NT2/D1 (cell line): ENCODE results near the gene AKR7A2.

Experiments
- DNase-seq: peaks from one replicate; pipeline ENCODE4 v3.0.0-alpha.2; 2011; ENCODE audit warnings: low read depth, low spot score
- H3K27me3 ChIP-seq: 2 replicates; pipeline ENCODE4 v1.6.0; 2011; ENCODE audit warnings: mild to moderate bottlenecking; ENCODE audit not compliant: insufficient read length, insufficient read depth
- H3K36me3 ChIP-seq: 2 replicates; pipeline ENCODE4 v1.6.1; 2011; ENCODE audit warnings: mild to moderate bottlenecking, low read length, mixed read lengths; ENCODE audit not compliant: insufficient read depth, insufficient read length
- H3K4me1 ChIP-seq: 2 replicates; pipeline ENCODE4 v1.5.1; 2011; ENCODE audit not compliant: insufficient read depth, insufficient read length
- H3K4me3 ChIP-seq: 2 replicates; pipeline ENCODE4 v1.5.1; 2011; ENCODE audit warnings: low read depth; ENCODE audit not compliant: insufficient read length
- H3K9ac ChIP-seq: 2 replicates; pipeline ENCODE4 v1.6.0; 2011; ENCODE audit warnings: low read depth; ENCODE audit not compliant: insufficient read length
- H3K9me3 ChIP-seq: 2 replicates; pipeline ENCODE4 v1.5.1; 2011; ENCODE audit warnings: mild to moderate bottlenecking, low read length; ENCODE audit not compliant: insufficient read depth
- SUZ12 ChIP-seq: IDR thresholded peaks from 2 replicates; pipeline ENCODE4 v1.6.1; 2011; ENCODE audit not compliant: insufficient read length, insufficient read depth; ENCODE audit errors: extremely low read depth
- YY1 ChIP-seq: IDR thresholded peaks from 2 replicates; pipeline ENCODE4 v1.6.1; 2011; ENCODE audit not compliant: insufficient read length, insufficient read depth
- ZNF274 ChIP-seq: IDR thresholded peaks from 2 replicates; pipeline ENCODE4 v1.6.1; 2011; ENCODE audit warnings: mild to moderate bottlenecking, low read depth, low read length

AKR7A2 gene

DNA sequence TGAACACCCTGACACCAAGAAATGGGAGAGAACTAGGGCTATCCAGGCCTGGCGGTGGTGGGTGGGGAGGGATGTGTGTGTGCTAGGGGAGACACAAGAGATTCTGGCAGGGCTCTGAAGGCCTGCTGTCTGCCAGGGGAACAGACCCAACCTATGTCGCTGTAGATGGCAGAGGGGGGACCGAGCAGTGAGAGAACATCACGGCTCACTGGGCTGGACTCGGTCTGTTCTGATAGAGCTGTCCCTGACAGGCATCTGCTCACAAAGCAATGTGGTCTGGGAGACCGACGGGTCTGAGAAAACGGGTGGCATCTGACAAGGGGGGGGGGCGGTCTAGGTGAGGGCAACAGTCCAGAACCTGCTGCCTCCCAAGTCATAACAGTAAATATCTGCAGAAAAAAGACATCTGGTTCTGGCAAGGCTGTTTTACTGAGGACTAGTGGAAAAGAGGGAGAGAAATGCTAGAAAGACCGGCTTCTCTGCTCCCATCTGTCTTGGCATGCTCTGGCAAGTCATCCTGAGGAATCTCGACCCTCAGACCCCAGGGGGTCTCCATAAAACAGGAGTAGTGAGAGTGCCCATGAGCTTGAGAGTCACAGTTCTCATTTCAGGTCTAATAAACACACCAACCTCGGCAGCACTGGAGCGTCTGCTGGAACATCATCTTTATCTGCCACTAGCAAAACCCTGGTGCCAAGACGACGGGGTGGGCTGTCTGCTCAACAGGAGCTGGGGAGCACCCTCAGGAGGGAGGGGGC, 36.7 kb upstream of the AKR7A2 start:
- TF ChIP-seq SUZ12 (no peak), ZNF274 (no peak), YY1 (no peak)
- Histone ChIP-seq H3K27me3 (no peaks in the 10 kb centered on the region), H3K9me3 (no peaks in the 10 kb centered on the region), H3K36me3 (peaks cover 78% of the 10 kb centered on the region), H3K9ac (no peak overlapping the region), H3K4me1 (peaks cover 9% of the 10 kb centered on the region), H3K4me3 (no peak overlapping the region)
- DNase-seq, result no peak

DNA sequence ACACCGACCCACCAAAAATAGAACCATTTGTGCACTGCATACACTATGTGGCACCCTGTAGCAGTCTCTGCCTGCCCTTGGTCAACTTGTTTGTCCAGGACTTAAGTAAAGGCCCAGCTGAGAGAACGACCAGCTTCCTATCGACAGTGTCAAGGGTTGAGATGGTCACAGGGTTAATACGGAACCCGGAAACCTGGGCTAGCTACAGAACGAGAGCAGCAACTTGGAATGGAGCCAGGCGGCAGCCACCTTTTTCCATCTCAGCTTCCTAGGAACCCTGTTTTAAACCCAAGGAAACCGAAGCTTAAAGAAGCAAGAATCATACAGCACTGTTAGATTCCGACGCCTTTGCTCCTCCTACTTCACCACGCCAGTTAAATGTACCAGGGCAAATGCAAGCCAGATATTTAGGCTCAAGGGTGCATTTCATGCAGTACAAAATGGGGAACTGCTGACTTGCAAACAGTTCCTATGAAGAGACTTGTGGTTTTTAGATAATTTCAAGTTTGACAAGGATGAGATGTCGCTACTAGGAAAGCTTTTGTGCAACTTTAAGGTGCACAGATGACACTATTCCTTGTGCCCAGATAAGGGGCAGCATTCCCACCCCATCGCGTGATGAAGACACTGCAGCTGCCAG, 35.7 kb upstream of the AKR7A2 start:
- Histone ChIP-seq H3K9ac (no peak overlapping the region), H3K27me3 (no peaks in the 10 kb centered on the region), H3K36me3 (peaks cover 78% of the 10 kb centered on the region), H3K9me3 (no peaks in the 10 kb centered on the region), H3K4me1 (peaks cover 4% of the 10 kb centered on the region), H3K4me3 (no peak overlapping the region)
- TF ChIP-seq SUZ12, result no peak
- no peak for TF ChIP-seq ZNF274
- no peak for TF ChIP-seq YY1
- DNase-seq, result no peak

DNA sequence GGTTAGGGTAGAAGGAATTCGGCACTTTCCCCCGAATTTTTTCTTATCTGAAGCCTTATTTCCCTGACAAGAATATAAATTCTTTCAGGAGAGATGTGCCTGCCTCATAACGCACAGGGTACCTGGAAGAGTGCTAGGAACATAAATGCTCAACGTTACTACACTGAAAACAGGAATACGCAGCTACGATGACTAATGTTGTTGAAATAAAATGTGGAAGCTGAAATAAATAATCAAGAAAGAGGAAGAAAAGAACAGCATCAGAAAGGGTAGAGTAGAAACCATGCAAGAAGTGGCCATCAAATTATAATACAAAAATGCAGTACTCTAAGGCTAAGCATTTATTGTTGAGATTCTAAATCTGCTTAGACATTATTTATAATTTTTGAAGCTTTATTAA, 34.1 kb upstream of the AKR7A2 start:
- Histone ChIP-seq H3K27me3 (no peaks in the 10 kb centered on the region), H3K4me3 (no peak overlapping the region), H3K36me3 (peaks cover 79% of the 10 kb centered on the region), H3K9me3 (no peaks in the 10 kb centered on the region), H3K9ac (no peak overlapping the region), H3K4me1 (peaks cover 2% of the 10 kb centered on the region)
- no peak for DNase-seq
- no peak for TF ChIP-seq YY1
- no peak for TF ChIP-seq ZNF274
- TF ChIP-seq SUZ12, result no peak

DNA sequence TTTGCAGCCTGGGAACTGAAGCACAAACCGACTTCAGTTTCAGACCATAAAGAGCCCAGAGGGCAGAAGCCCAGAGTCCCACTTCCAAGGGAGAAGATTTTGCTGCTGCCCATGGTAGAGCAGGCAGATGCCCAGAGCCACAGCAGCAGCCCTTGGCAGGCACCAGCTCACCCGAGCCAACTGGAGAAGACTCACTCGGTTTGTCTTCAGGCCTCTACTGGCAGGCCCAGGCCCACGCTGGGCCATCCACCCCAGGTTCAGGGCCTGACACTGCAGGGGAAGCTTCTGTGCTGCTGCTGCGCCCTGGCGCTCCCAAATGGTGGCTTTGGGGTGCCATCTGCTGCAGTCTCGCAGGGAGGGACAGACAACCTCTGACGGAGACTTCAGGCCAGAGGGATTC, 33.4 kb upstream of the AKR7A2 start:
- Histone ChIP-seq H3K36me3 (peaks cover 84% of the 10 kb centered on the region), H3K9ac (peak overlapping the region; percentile 42), H3K4me3 (no peak overlapping the region), H3K9me3 (no peaks in the 10 kb centered on the region), H3K27me3 (no peaks in the 10 kb centered on the region), H3K4me1 (peaks cover 4% of the 10 kb centered on the region)
- TF ChIP-seq SUZ12, result no peak
- TF ChIP-seq YY1, result no peak
- TF ChIP-seq ZNF274, result no peak
- no peak for DNase-seq

DNA sequence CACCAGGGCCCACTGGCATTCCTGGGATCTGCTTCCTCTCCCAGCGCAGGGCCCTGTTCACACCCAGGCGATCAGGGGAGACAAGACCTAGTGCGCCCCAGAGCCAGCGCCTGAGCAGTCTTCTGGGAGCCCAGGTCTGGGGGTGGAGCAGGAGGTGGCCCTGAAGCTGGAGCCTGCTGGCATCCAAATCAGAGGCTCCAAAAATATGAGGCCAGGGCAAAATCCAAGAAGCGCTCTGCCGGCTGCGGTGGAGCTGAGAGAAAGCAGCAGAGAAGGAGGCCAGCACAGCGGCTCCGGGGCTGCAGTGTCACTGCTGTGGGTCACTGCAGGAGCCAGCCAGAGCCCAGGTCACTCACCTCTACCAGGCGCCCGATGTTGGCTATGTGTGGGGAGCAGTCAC, 32.9 kb upstream of the AKR7A2 start:
- H3K4me1 ChIP-seq, result peaks cover 4% of the 10 kb centered on the region
- TF ChIP-seq YY1 (no peak), ZNF274 (no peak), SUZ12 (no peak)
- peaks cover 84% of the 10 kb centered on the region for H3K36me3 ChIP-seq
- H3K27me3 ChIP-seq, result no peaks in the 10 kb centered on the region
- H3K9ac ChIP-seq, result no peak overlapping the region
- DNase-seq, result no peak
- H3K9me3 ChIP-seq, result no peaks in the 10 kb centered on the region
- H3K4me3 ChIP-seq, result no peak overlapping the region

DNA sequence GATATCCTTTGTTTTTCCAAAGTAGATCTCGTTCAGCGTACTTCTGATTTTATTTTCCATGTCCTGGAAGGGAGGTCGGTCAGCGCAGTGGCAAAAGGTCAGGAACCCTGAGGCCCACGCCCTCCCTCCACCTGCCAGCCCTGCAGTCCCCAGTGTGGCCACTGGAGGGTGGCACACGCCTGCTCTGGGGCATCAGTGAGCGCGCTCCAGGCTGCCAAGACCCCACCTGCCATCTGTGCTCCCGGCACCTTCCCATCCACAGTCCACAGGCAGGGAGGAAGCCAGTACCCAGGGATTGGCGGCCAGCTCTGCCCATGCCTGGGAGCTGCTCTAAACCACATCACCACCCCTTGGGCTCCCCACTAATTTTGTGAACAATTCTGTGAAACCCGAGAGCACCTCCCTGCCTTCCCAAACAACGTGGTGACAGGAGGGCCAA, 32.4 kb upstream of the AKR7A2 start:
- Histone ChIP-seq H3K9ac (no peak overlapping the region), H3K9me3 (no peaks in the 10 kb centered on the region), H3K4me3 (no peak overlapping the region), H3K27me3 (no peaks in the 10 kb centered on the region), H3K36me3 (peaks cover 84% of the 10 kb centered on the region), H3K4me1 (peaks cover 6% of the 10 kb centered on the region)
- peak; percentile 9 for DNase-seq
- no peak for TF ChIP-seq YY1
- no peak for TF ChIP-seq SUZ12
- no peak for TF ChIP-seq ZNF274

DNA sequence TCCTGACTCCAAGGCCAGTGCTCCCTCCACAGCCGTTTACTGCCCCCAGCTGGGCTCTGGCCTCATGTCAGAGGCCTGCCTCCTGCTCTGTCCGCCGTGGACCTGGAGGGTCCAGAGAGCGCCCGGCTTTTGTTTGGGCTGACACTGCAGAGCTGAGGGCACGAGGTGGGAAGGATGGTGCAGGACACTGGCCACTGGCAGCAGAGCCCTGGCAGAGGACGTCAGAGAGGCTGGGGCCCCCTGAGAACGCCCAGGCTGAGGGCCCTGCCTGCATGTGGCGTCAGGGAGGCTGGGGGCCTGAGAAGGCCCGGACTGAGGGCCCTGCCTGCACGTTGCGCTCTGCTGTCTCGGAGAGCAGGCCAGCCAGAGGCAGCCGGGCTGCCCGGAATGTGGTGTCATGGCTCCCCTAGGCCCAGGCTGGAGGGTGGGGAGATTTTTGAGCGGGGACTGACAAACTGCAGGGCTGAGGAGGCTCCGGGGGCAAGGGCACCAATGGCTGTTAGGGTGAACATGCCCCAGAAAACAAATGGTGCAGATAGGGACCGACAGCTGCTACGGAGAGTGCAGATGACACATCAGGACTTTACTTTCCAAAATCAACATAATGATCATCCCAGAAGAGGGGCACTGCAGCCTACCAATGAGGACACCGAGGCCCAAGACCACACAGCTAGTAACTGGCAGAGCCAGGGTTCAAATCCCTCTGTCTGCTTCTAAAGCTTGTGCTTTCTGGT, 31.8 kb upstream of the AKR7A2 start:
- H3K4me1 ChIP-seq, result peaks cover 6% of the 10 kb centered on the region
- DNase-seq, result no peak
- no peaks in the 10 kb centered on the region for H3K27me3 ChIP-seq
- H3K4me3 ChIP-seq, result no peak overlapping the region
- no peak overlapping the region for H3K9ac ChIP-seq
- no peaks in the 10 kb centered on the region for H3K9me3 ChIP-seq
- TF ChIP-seq SUZ12 (no peak), YY1 (no peak), ZNF274 (no peak)
- H3K36me3 ChIP-seq, result peaks cover 79% of the 10 kb centered on the region
